Measurements from ENCODE around the gene TMEM248.
"Not testable (repeated sequence)": the region's sequence is repeated elsewhere in the genome, so short reads cannot be mapped to it uniquely, and the experiment has no call there.

Gene TMEM248

DNA sequence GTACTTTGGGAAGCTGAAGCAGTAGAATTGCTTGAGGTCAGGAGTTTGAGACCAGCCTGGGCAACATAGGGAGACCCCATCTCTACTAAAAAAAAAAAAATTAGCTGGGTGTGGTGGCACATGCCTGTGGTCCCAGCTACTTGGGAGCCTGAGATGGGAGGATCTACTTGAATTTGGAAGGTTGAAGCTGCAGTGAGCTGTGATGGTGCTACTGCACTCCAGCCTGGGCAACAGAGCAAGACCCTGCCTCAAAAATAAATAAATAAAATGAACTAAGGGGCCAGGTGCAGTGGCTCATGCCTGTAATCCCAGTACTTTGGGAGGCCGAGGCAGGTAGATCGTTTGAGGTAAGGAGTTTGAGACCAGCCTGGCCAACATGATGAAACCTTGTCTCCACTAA is 9.8 kb upstream of the TMEM248 start:
- not testable (repeated sequence) for DNase-seq

DNA sequence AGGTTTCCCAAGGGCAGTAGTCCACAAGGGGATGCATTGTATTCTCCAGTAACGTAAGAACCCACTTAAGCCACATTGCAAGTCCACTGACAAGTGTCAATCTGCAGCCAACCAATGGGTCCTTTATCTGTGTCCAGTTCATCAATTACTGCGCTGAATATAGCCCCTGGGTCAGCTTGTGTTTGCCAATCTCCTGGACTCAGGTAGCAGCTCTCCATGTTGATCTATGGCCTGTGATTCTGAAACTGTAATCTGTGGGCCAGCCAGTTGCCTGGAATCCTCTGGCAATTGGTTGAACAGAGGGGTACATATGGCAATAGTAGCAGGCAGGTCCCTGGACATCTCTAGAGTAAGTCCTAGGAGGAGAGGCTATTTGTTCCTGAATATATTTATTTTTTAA is 8.8 kb upstream of the TMEM248 start:
- no peak for DNase-seq

DNA sequence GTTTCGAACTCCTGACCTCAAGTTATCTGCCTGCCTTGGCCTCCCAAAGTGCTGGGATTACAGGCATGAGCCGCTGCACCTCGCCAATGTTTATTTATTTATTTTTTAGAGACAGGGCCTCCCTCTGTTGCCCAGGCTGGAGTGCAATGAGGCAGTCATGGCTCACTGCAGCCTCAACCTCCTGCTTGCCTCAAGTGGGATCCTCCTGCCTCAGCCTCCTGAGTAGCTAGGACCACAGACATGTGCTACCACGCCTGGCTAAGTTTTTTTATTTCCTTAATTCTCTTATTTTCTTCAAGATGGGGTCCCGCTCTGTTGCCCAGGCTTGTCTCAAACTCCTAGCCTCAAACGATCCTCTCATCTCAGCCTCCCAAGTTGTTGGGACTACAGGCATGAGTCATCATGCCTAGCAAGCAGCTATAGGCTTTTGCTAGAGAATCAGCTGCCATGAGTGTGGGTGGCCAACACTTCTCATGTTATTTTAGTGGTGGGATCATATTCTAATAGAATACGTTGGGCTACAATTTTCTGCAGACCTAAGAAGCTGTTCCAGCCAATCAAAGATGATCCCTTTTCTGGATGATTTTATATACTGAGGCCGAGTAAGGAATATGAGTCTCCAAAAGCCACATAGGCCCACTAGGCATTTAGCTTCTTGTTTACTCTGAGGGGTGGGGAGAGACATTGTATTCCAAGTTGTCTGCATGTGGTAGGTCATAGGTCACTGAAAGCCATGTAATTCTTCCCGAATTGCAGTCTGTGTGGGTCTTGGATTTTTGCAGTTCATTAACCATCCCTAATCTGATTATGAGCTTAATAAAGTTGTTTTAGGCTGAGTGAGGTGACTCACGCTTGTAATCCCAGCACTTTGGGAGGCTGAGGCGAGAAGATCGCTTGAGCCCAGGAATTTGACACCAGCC is 7.6 kb upstream of the TMEM248 start:
- no peak for DNase-seq

DNA sequence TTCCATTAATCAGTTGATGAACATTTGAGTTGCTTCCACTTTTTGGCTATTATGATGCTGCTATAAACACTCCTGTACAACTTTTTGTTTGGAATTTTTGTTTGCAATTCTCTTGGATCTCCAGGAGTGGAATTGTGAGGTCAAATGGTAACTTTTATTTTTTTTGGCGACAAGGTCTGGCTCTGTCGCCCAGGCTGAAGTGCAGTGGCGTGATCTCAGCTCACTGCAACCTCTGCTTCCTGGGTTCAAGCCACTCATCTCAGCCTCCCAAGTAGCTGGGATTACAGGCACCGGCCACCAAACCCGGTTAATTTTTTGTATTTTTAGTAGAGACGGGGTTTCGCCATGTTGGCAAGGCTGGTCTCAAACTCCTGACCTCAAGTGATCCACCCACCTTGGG is 3.1 kb upstream of the TMEM248 start:
- DNase-seq: not testable (repeated sequence)

- no peak for DNase-seq
Measured at GRCh38 chr7:66919304-66919703, 1.7 kb upstream of the TMEM248 start.

GRCh38 chr7:66919704-66920103 is 1.3 kb upstream of the TMEM248 start:
- no peak for DNase-seq

- DNase-seq: no peak
Measured at GRCh38 chr7:66920256-66920655, 769 bp upstream of the TMEM248 start.

DNA sequence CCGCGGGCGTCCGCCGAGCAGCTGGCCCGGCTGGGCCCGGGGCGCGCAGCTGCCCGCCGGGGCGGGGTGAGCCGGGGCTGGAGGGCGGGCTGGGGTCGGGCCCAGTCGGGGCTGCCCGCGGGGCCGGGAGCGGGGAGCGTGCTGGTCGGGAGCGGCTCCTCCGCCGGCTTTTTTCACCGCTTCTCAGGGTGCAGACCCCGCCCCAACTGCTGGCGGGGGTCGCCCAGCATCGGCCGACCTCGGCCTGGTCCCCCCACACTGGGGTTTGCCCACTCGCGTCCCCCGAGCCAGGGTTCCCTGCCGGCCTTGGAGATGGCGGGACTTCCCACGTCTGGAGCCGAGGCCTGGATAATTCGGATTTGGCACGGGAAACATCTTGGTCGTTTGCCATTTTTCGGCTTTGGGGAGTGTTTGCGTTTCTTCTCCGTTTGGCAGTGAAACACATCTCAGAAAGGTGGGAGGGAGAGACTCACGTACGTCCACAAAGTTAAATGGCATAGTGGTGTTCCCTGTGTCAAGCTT is 432 bp downstream of the TMEM248 start:
- peak; percentile 14 for DNase-seq

DNA sequence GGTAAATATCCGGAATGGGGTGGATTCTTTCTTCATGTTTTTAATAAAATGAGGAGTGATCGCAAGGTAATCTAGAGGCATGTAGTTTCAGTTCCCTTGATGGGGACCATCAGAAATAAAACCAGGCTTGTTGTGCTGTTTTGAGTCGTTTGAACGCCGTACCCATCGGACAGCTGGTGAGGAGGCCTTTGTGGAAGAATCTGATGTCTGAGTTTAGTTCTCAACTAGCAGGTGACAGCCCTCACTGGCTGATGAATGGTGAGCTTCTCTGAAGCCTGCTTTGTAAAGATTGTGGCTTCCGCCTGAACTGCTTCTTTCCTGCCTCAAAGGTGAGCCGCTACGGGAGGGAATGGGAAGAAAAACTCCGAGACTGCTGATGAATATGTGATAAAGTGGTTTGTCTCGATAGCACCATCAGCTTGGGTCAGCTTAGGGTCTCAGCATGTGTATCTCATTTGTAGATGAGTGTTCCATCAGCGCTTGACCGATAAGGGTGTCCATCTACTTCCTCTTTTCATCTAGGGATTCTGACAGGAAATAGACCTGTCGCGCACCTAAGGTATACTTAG is 977 bp downstream of the TMEM248 start:
- DNase-seq: peak; percentile 56

DNA sequence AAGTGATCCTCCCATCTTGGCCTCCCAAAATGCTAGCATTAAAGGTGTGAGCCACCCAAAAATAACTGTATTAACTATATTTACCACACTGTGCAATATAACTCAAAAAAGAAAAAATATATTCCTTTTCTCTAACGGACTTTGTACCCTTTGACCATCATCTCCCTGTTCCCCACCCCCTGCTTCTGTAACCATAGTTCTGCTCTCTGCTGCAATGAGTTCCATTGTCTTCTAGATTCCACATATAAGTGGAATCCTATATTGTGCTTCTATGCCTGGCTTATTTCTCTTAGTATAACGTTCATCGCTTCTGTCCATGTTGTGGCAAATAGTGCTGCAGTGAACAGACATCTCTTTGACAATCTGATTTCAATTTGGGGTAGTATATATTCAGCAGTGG is 4.2 kb downstream of the TMEM248 start:
- DNase-seq: no peak

- DNase-seq: no peak
Measured at GRCh38 chr7:66927348-66927948, 6.4 kb downstream of the TMEM248 start.

- no peak for DNase-seq
Measured at GRCh38 chr7:66928388-66928787, 7.4 kb downstream of the TMEM248 start.

DNA sequence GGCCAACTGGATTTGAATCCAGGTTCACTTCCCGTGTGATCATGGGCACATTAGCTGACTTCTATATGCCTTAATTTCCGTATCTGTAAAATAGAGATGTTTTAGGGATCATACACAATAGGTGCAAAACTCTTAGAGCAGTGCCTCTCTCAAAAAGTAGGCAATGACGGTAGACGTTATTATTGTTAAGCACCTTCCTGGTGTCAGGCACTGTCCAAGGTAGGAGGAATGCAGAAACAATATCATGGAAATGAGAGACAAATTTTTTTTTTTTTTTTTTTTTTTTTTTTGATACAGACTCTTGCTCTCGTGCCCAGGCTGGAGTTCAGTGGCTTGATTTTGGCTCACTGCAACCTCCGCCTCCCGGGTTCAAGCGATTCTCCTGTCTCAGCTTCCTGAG is 8.1 kb downstream of the TMEM248 start:
- DNase-seq: no peak

DNA sequence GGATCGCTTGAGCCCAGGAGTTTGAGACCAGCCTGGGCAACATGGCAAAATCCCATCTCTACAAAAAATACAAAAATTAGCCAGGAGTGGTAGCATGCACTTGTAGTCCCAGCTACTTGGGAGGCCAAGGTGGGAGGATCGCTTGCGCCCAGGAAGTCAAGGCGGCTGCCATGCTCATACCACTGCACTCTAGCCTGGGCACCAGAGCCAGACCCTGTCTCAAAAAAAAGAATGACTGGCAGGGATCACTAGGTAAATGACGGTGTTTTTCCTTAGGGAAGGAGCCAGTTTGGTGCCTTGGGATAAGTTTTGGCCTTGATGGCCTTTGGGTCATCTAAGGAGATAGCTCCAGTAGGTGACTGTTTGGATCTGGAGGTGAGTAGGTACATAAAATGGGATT is 8.9 kb downstream of the TMEM248 start:
- DNase-seq: no peak

DNA sequence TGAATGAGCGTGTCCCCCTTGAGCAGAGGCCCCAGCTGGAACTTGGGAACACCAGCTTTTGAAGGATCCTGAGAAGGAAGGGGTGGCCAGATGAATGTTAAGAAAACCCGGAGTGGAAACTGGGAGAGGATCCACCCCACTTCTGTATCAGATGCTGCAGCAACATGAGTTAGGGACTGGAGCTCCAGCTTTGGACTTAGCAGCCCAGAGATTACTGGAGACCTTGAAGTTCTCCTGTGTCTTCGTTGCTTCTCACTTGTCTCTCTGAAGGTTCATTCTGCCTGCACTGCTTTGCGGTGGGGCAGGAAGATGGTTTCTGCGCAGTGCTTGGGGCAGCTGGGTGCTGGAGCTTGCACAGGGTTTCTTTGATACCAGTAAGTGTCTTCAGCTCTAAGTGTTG is 9.3 kb downstream of the TMEM248 start:
- DNase-seq: no peak

- DNase-seq: no peak
Measured at GRCh38 chr7:66933469-66933868, 12.4 kb downstream of the TMEM248 start.

- no peak for DNase-seq
Measured at GRCh38 chr7:66937940-66938339, 16.9 kb downstream of the TMEM248 start.

DNA sequence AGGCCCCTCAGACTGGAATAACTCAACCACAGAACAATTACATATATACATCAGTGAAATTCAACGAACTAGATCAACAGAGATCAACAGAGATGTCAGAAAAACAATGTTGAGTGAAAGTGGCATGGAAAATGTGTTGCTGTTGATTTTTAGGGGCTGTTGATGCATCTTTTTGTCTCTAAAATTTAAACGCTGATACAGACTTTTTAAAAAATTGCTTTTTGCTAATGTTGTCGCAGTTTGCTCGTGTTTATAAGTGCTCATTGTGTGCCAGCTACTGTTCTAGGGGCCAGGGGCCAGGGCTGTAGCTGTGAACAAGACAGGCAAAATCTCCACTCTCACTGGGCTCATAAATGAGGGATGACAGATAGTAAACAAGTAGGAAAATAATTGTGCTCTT is 18.3 kb downstream of the TMEM248 start:
- no peak for DNase-seq

GRCh38 chr7:66946545-66946944 is 25.5 kb downstream of the TMEM248 start:
- no peak for DNase-seq

DNA sequence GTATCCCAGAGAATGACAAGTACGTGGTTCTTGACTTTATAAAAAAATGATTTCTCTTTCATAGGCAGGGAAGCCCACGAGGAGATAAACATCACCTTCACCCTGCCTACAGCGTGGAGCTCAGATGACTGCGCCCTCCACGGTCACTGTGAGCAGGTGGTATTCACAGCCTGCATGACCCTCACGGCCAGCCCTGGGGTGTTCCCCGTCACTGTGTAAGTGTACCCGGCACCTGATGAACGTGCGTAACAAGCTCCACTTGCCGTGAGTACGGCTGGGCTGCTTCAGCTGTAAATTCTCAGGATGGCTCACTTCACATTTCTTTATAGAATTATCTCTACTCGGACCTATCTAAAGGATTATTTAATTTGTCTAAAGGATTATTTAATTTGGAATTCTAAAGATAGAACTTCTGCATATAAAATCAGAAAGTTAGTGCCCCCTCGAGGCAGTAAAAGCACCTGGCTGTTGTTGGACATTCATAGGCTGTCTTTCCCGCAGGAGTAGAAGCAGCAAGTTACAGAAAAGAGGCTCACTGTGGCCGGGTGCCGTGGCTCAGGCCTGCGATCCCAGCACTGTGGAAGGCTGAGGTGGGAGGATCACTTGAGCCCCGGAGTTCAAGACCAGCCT is 27.6 kb downstream of the TMEM248 start:
- DNase-seq: no peak

- no peak for DNase-seq
Measured at GRCh38 chr7:66950311-66950710, 29.3 kb downstream of the TMEM248 start.

DNA sequence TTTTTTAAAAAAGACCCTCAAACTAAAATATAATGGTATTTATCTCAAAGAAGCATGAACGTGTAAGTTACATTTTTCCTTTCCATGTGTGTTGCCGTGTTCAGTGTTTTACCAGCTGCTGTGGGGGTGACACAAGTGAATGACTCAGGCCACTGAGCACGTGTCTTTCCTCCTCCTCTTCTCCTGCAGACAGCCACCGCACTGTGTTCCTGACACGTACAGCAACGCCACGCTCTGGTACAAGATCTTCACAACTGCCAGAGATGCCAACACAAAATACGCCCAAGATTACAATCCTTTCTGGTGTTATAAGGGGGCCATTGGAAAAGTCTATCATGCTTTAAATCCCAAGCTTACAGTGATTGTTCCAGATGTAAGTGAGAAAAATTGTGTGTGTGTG is 29.7 kb downstream of the TMEM248 start:
- no peak for DNase-seq

DNA sequence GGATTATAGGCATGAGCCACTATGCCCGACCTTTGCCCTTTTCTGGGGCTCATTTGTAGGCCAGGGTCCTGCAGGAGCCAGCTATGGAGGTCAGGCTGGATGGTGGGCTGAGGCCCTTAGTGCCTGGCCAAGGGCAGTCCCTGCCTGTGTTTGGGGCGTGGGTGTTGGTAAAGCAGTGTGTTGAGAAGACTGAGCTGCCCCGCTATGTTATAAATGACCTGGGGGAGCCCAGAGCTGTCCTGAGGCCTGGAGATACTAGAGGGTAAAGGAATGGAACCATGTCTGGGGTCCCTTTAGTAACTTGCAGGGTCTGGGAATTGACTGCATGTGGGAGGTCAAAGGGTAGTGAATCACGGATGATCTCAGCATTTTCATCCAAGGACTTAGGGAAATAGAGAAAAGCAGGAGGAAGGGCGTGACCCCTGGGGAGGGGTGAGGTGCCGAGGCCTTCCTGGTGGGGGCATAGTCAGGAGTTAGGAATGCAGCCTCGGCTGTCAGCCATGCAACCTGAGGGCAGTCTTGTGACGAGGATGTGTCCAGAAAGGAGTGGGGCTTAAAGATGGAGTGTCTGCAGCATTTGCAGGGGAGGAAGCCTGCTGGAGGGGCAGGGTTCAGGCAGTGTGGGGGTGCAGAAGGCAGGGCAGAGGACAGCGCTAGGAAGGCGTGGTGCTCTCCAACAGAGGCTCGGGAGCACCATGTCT is 31.5 kb downstream of the TMEM248 start:
- no peak for DNase-seq

Data from CD4-positive, alpha-beta T cell treated with Interleukin-12 subunit alpha and Interleukin-12 subunit beta, for 1 hour (primary cell).